22Rv1 (cell line): ENCODE results near the gene STIM1.

ENCODE experiments used
- ZFX ChIP-seq: fragments of 450-650 bp; IDR thresholded peaks from 2 replicates; pipeline ENCODE4 v1.6.1; 2017; ENCODE audit warnings: antibody characterized with exemption, borderline replicate concordance
- TF ChIP-seq, protein P1 (sequence below): fragments of 450-650 bp; IDR thresholded peaks from 2 replicates; pipeline ENCODE4 v1.5.1; 2017; ENCODE audit warnings: mild to moderate bottlenecking

DNA sequence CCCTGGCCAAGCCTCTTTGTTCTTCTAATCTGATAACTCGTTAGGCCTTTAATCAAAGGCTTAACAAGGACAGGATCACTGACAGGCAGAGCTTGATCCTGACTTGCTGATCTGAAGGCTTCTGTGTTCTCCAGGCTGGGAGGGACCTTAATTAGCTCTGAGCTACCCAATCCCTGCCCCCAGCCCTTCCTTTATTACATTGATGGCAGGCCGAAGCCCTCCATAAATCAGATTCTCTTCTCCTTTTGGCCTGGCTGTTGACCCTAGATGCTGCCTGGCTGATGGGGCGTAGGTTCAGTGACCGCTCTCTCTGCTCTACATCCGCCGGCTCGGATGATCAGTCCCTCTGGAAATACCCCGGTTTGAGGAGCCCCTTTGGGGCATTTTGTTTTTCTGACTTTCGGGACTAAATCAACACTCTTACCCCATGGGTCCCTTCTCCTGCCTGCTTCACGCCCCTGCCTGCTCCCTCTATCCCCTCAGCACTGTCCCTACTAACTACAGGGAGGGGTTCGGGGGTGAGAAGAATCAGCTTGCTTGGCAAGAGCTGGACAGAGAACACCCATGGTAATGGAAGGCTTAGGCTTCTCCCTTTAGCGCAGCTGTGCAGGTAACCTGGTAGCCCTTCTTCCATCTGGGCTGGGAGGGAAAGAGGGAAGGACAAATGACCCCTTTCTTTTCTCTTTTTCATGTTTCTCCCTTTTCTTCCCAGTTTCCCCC lies 229.1 kb downstream of the STIM1 start:
- TF ChIP-seq, protein P1, sequence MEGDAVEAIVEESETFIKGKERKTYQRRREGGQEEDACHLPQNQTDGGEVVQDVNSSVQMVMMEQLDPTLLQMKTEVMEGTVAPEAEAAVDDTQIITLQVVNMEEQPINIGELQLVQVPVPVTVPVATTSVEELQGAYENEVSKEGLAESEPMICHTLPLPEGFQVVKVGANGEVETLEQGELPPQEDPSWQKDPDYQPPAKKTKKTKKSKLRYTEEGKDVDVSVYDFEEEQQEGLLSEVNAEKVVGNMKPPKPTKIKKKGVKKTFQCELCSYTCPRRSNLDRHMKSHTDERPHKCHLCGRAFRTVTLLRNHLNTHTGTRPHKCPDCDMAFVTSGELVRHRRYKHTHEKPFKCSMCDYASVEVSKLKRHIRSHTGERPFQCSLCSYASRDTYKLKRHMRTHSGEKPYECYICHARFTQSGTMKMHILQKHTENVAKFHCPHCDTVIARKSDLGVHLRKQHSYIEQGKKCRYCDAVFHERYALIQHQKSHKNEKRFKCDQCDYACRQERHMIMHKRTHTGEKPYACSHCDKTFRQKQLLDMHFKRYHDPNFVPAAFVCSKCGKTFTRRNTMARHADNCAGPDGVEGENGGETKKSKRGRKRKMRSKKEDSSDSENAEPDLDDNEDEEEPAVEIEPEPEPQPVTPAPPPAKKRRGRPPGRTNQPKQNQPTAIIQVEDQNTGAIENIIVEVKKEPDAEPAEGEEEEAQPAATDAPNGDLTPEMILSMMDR: no peak
- no peak for TF ChIP-seq ZFX
